WERI-Rb-1 (cell line): ENCODE results near the gene CAPZA3.

Source experiments
- DNase-seq: peaks from one replicate; pipeline ENCODE4 v3.0.0-alpha.2; 2020
- H3K27ac ChIP-seq: fragments of 250-450 bp; sonication (Bioruptor Pico); 2 replicates; pipeline ENCODE4 v1.5.1; 2020; ENCODE audit warnings: mild to moderate bottlenecking, moderate library complexity
- H3K27me3 ChIP-seq: fragments of 250-450 bp; sonication (Bioruptor Pico); 2 replicates; pipeline ENCODE4 v1.5.1; 2021; ENCODE audit warnings: mild to moderate bottlenecking, low read depth, moderate library complexity; ENCODE audit not compliant: insufficient read depth, severe bottlenecking
- H3K36me3 ChIP-seq: fragments of 250-450 bp; sonication (Bioruptor Pico); 2 replicates; pipeline ENCODE4 v1.5.1; 2020; ENCODE audit warnings: mild to moderate bottlenecking, moderate library complexity
- H3K4me3 ChIP-seq: 2 replicates; pipeline ENCODE4 v1.5.1; 2011; ENCODE audit warnings: low read depth, mild to moderate bottlenecking, control low read depth, low read length
- H3K9me3 ChIP-seq: fragments of 250-450 bp; sonication (Bioruptor Pico); 2 replicates; pipeline ENCODE4 v1.5.1; 2021; ENCODE audit warnings: mild to moderate bottlenecking, moderate library complexity; ENCODE audit not compliant: severe bottlenecking
- CTCF ChIP-seq: IDR thresholded peaks from 2 replicates; pipeline ENCODE4 v1.5.1; 2011; ENCODE audit warnings: low read depth, mild to moderate bottlenecking, control low read depth, inconsistent platforms, low read length

The CAPZA3 gene

DNA sequence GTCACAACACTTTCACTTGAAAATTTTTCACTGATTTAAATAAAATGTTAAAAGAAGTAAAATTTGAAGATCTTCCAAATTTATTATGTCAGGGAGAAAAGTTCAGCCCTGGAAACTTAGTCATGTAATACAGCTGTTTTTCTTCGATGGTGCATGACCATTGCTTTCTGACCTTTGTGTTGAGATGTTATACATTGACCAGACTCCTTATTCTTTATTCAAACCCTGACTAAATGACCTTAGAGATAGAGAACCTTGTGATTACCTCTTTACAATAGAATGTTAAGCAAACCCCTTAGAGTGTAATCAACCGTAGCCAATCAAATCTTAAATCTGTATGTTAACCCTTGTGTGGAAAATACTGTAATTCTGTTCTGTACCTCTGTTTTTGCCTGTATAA lies 34.6 kb upstream of the CAPZA3 start:
- Histone ChIP-seq H3K4me3 (no peak overlapping the region), H3K9me3 (peaks cover 4% of the 10 kb centered on the region), H3K27ac (no peak overlapping the region), H3K36me3 (no peaks in the 10 kb centered on the region), H3K27me3 (no peaks in the 10 kb centered on the region)
- TF ChIP-seq CTCF: no peak
- no peak for DNase-seq

DNA sequence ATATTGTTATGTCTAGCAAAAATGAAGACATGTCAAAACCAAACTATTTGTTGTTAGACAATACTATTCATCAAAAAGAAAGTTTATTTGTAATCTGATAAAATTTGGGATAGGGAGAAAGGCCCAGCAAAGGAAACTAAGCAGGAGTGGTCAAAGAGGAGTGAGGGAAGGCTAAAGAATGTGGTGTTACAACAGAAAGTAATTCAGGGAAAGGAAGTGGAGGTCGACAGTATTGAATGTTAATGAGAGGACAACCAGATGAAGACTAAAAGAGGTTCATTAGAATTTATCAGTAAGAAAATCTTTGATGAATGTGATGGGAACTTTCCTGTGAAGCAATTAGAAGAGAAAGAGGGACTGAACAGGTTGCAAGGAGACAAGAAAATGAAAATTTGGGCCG lies 34.0 kb upstream of the CAPZA3 start:
- H3K9me3 ChIP-seq: peaks cover 4% of the 10 kb centered on the region
- no peaks in the 10 kb centered on the region for H3K27me3 ChIP-seq
- no peak overlapping the region for H3K4me3 ChIP-seq
- no peak for TF ChIP-seq CTCF
- no peaks in the 10 kb centered on the region for H3K36me3 ChIP-seq
- no peak overlapping the region for H3K27ac ChIP-seq
- no peak for DNase-seq

DNA sequence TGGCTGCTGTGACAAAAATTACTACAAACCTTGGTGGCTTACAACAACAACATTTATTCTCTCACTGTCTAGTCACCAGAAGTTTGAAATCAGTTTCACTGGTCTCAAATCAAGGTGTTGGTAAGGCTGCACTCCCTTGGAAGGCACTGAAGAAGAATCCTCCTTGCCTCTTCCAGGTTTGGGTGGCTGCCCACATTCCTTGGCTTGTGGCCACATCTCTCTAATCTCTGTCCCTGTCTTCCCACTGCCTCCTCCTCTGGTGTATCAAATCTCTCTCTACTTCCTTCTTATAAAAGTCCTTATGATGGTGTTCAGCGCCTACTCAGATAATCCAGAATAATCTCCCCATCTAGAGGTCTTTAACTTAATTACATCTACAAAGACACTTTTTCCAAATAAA lies 31.1 kb upstream of the CAPZA3 start:
- no peak for DNase-seq

DNA sequence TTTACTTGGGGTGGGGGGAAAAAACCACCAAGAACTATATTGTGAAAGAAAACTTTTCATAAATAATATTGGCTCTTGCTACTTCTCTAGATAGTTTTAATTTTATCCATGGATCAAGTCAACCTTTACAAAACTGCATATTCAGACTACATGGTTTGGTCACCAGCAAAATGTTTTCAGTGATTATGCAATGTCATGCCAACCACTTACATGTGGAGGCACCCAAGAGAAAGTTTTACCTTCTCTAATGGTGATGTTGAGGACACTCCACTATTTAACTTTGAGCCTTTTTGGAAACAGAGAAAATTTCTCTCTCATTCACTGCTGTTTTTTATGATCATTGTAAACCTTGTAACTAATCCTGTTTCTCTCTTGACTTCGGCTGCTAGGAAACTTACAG lies 21.7 kb upstream of the CAPZA3 start:
- Histone ChIP-seq H3K27ac (no peak overlapping the region), H3K27me3 (no peaks in the 10 kb centered on the region), H3K9me3 (no peaks in the 10 kb centered on the region), H3K4me3 (no peak overlapping the region), H3K36me3 (no peaks in the 10 kb centered on the region)
- no peak for DNase-seq
- TF ChIP-seq CTCF: no peak

More for the DNA sequence above, 31.1 kb upstream of the CAPZA3 start:
- TF ChIP-seq CTCF: no peak
- H3K27ac ChIP-seq: no peak overlapping the region
- no peaks in the 10 kb centered on the region for H3K27me3 ChIP-seq
- H3K4me3 ChIP-seq: no peak overlapping the region
- H3K36me3 ChIP-seq: no peaks in the 10 kb centered on the region
- H3K9me3 ChIP-seq: peaks cover 4% of the 10 kb centered on the region

- Histone ChIP-seq H3K9me3 (no peaks in the 10 kb centered on the region), H3K27ac (no peak overlapping the region), H3K27me3 (no peaks in the 10 kb centered on the region), H3K4me3 (no peak overlapping the region), H3K36me3 (no peaks in the 10 kb centered on the region)
- DNase-seq: no peak
- no peak for TF ChIP-seq CTCF
Measured at GRCh38 chr12:18718462-18718861, 19.5 kb upstream of the CAPZA3 start.

DNA sequence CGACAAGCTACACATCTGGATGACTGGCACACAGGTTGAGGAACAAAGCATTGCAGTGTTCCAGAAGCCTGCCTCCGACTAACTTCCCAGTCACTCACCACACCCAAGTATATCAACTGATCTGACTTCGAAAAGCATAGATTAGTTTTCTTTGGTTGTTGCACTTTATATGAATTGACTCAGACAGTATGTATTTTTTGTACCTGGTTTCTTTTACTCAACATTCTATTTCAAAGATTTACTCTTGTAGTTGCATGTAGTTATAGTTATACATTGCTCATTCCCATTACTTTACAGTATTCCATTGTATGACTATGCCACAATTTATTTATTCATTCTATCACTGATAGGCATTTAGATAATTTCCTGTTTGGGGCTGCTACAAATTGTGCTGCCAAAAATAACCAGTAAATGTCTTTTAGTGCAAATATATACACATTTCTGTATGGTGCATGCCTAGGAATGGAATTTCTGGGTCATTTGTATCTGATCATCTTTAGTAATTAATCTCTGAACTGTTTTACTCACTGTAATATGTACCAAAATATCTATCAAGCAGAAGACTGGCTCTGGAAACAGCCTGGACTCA lies 17.9 kb upstream of the CAPZA3 start:
- no peak for TF ChIP-seq CTCF
- Histone ChIP-seq H3K36me3 (no peaks in the 10 kb centered on the region), H3K4me3 (no peak overlapping the region), H3K27me3 (no peaks in the 10 kb centered on the region), H3K9me3 (no peaks in the 10 kb centered on the region), H3K27ac (no peak overlapping the region)
- DNase-seq: no peak
